CD4-positive, alpha-beta T cell treated with Interleukin-15 for 1 hour (primary cell): ENCODE measurements around the gene LRG1.

Source experiments
- DNase-seq: peaks from one replicate; pipeline ENCODE4 v3.0.0-alpha.2; 2020

Gene LRG1

DNA sequence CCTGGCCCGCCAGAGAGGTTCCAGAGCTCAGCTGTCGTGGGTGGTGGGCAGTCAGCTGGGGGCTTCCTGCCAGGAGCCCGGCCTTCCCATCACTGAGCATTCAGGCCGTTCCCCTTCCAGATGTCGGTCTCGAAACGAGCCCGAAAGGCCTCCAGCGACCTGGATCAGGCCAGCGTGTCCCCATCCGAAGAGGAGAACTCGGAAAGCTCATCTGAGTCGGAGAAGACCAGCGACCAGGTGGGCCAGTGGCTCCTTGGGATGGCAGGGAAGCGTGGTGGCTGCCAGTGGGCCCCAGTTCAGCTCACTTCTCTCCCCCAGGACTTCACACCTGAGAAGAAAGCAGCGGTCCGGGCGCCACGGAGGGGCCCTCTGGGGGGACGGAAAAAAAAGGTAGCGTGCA is 48.4 kb downstream of the LRG1 start:
- DNase-seq, result no peak

DNA sequence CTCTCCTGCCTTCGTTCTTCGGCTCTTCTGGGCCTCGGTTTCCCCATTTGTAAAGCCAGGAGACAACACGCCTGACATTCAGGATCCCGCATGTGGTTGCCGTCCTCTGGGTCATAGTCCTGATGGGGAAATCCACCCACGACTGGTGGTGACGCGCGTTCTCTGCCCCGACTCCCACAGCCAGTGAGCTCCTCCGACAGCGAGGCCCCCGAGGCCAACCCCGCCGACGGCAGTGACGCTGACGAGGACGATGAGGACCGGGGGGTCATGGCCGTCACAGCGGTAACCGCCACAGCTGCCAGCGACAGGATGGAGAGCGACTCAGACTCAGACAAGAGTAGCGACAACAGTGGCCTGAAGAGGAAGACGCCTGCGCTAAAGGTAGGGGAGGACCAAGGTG is 51.3 kb downstream of the LRG1 start:
- no peak for DNase-seq

- no peak for DNase-seq
Observed at GRCh38 chr19:4487572-4487971, 52.3 kb downstream of the LRG1 start.
